Astrocyte (in vitro differentiated cells and primary cell): ENCODE data around the gene DDIAS.
"Not testable (repeated sequence)": the region's sequence is repeated elsewhere in the genome, so short reads cannot be mapped to it uniquely, and the experiment has no call there.

ENCODE experiments used
- CTCF ChIP-seq: IDR thresholded peaks from 2 replicates; pipeline ENCODE4 v1.5.1; 2011; ENCODE audit warnings: low read depth, mild to moderate bottlenecking, inconsistent platforms, low read length, moderate library complexity; ENCODE audit not compliant: insufficient read depth
- EZH2 ChIP-seq: IDR thresholded peaks from 2 replicates; pipeline ENCODE4 v1.6.1; 2012; ENCODE audit warnings: mild to moderate bottlenecking, low read length, inconsistent platforms; ENCODE audit not compliant: insufficient read depth

GRCh38 chr11:82955736-82956453 is 54.4 kb downstream of the DDIAS start:
- not testable (repeated sequence) for TF ChIP-seq CTCF, EZH2
